HG03442 (cell line): ENCODE results near the gene IMMP2L.
A peak's percentile ranks its signal among the peaks of the same experiment; 100 is the strongest.
"Not testable (repeated sequence)": the region's sequence is repeated elsewhere in the genome, so short reads cannot be mapped to it uniquely, and the experiment has no call there.

Experiments
- ATAC-seq: cut with Tn5 transposase; IDR thresholded peaks from one replicate; pipeline ENCODE4 v1.9.1; 2021; ENCODE audit warnings: mild to moderate bottlenecking, moderate library complexity; ENCODE audit not compliant: unreplicated experiment

Gene IMMP2L

DNA sequence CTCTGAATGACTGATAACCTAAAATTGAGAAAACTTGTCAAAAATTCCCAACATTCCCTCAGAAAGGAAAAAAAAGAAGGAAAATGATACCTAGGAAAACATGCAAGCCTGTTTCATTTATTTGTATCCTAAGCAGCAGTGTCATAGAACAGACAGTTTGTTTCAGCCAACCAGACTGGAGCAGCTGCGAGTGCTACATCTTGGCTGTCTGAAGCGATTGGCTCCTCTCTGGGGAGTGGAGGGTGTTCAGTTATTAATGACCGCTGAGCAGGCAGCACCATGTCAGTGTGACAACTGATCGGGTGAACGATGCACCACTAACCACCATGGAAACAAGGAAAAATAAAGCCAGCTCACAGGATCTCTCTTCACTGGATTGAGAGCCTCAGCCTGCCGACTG lies 471.4 kb downstream of the IMMP2L start, which contains the start of gene LRRN3:
LRRN3 (plus strand) TSS at position 282 of the 400 bp plus-strand sequence. CDS start 31,646 bp downstream, outside the sequence.
- ATAC-seq: no peak

DNA sequence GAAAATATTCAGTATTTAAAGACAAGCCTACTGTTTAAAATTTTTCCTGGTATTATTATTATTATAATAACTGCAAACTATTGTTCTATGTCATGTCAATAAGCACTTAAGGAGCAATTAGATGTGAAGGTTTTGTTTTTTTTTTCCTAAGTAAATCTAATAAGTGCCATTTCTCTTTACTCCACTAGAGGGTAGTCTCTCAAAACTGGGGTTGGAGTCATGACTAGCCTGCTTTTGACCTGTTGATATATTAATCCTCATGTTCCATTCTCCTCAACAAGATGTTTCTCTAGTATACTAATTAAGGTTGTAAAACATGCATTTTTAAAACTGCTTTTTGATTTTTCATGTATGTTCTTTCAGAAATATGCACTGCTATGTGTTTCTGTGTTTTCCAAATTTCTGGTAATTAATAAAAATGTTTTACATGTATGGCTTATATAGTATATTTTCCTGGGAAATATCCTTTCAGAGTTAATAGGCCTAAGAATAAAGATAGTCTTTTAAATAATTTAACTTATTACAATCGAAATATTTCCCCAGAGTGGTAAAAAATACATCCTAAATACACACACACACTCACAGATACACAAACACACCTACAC lies 472.4 kb downstream of the IMMP2L start:
- ATAC-seq: no peak

DNA sequence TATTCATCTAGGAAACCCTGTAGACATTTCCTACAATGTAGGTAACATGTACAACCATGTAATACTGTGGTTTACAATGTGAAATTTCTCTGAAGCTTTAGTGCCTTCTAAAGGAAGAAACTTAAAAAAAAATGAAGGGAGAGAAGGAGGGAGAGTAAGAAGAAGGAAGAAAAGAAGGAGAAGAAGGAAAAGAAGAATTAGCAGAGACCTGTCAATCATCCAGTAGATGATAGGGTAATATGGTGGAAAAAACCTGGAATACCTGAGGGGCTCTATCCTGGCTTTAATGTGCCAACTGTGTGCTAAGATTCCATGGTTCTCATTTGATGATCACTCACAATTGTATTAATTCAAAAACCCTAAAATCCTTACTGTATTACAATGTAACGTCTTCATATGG lies 474.0 kb downstream of the IMMP2L start:
- ATAC-seq: no peak

DNA sequence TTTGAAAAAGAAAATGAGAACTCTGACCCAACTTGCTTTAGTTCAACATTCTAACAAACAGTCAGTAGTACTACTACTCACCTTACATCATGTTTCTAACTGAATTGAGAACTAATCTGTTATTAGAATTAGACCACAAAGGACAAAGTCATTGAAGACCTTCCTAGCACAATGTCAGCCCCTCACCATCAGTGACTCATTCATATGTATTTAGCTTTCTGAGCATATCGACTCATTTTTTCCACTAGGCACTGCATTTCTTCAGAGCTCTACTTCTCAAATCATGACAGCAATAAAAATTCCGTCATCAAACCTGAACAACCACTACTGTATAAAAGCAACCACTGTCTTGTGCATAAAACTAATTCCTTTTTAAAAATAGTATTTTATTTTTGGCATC lies 475.8 kb downstream of the IMMP2L start:
- no peak for ATAC-seq

DNA sequence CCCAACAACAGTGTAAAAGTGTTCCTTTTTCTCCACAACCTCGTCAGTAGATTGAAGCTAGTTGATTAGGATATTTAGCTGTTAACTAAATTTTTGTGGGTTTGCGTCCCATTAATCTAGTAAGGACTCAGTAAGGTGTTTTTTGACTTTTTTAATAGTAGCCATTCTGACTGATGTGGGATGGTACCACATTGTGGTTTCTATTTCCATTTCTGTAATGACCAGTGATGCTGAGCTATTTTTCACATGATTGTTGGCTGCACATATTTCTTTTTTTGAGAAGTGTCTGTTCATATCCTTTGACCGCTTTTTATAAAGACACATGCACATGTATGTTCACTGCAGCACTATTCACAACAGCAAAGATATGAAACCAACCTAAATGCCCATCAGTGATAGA lies 476.9 kb downstream of the IMMP2L start:
- no peak for ATAC-seq

DNA sequence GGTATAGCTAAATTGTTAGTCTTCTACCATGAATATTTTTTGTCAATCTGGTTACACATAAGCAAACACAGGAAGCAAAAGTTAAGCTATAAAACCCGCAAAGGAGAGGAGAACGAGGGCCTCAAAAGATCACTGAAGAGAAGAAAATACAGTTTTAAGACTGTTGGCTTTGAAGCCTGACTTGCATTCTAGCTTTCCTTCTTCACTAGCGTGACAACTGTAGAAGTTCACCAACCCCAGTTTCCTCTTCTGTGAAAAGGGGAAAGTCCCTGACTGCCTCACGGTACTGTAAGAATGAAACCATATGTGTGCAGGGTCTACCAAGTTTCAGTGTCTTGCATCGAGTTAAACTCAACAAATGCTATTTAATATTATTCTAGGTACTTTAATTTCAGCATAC lies 478.9 kb downstream of the IMMP2L start:
- ATAC-seq: peak; percentile 98

DNA sequence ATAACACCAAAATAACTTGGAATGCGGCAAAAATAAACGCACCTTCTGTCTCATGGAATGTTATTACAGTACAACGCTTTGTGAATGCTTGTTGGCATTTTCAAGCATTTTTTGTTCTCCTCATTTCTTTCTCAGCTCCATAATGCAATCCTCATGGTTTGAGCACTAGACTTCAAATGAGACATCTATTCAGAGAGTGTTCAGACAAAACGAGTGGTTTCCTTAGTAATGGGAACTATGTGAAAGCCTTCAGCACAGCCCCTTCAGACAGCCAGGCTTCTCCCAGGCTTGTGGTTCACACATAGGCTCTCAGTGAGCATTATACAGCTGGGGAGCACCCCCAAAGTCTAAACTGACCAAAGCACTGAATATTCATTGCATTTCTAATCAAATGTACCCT lies 479.9 kb downstream of the IMMP2L start:
- ATAC-seq: no peak

DNA sequence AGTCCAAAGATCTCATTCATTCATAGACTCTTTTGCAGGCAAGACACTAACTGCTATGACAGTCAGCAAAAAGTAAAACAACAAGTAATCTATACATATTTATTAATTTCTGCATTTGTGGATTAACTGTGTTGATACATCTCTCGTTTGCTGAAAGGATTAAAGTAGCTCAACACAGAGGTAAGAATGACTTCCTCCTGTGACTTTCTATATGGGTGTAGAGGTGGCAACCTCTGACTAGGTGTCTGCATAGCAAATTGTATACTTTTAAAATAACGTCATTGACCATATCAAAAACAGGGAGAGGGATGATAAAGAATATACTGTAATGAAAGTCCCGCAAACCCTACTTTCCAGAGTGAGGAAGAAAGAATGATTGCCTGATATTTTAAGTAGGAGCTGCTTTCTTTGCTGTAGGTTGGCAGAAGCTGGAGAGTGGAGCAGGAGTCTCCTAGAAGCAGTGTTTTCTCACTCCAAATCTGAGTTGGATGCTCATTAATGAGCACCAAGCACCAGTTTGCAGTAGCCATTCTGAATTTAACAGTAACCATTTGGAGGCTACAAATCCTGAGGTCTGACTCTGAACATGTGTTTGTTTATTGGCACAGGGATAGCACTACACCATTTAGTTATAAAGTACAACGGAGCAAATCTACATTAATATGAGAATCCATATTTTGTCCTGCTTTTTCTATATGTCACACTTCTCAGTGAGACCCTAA lies 480.6 kb downstream of the IMMP2L start:
- ATAC-seq: no peak

DNA sequence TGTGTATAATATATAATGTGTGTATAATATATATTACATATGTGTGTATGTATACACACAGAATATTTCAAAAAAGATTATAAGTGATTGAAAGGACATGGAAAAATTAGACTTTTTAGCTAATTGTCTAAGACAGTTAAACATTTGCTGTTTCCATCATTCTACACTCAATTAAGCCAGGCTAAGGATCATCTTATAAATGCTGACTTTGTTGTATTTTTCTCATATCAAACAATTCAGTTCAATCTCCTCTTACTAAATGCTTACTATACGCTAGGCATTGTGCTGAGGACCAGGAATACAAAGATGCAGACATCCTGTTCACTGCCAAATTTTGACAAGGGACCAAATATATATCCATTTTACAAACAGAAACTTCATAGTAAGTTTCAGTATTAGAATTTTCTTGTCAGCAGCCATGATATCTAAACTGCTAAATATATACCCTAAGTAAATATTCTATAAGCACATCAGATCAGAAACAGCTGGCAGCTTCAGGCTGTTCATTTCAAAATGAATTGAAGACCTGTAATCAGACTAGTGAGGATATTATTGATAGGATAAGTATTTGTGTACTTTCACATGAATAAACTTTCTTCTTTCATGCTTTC lies 481.7 kb downstream of the IMMP2L start:
- peak; percentile 21 for ATAC-seq

DNA sequence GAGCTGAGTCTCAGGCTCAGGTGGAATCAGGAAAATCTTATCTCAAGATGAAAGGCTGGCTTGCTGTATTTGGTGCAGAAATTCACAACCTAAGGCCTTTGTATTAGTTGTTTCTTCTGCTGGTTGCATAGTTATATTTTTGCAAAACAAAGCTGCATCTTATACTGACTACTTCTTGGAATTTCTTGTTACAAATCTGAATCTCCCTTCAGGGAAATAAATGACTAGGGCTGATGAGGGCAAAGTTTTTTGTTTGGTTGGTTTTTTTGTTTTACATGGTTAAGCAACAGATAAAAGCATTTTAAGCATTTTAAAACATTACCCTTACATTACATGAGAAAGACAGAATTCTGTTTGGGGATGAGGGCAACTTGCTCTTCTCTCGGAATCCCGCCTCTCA lies 485.3 kb downstream of the IMMP2L start:
- ATAC-seq: no peak

DNA sequence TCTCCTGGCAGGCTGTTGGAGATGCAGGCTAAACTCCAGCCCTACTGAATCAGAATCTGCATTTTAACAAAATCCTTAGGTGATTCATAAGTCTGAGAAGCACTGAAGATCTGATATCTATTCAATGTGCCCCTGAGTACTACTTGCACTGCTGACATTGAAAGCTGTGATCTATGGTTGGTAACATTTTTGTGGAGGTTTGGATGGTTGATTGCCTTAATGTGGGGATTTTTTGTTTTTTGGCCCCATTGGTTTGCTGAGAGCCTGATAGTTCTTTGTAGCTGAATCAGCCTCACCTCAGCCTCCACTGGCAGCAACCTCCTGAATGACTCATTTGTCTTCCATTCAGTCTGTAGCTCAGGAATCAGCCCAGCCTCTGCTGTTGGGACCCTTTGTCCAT lies 486.1 kb downstream of the IMMP2L start:
- no peak for ATAC-seq

DNA sequence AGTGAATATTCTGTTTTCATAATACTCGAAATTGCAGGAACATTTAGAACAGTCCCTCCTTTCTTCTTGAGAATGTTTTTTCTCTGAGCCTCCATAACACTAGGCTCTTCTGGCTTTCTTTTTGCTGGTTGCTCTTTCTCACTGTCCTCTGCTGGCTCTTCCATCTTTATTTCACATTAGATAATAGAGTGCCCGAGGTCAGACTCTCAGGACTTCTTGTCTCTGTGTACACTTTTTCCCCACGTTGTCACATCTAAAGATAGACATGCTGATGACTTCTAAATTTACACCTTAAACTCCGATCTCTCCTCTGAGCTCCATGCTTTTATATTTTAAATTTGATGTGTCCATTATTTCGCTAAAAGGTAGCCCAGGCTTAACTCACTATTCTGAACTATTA lies 486.8 kb downstream of the IMMP2L start:
- no peak for ATAC-seq

DNA sequence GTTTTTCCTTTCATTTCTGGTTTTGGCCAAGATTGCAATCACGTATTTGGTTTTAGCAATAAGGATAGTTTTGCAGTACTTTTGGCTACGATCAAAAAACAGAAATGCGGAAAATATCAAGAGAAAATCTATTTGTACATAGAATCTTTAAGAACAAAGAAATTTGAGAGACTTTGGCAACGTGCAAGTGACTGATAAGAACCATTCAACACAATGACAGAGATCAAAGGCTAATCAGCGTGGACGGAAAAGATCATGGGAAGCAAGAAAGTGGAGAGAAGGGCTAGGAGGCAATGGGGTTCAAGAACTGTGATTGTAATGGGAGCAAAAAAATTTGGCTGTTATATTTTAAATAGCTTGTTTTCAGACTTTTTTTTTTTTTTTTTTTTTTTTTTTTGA lies 487.5 kb downstream of the IMMP2L start:
- no peak for ATAC-seq

DNA sequence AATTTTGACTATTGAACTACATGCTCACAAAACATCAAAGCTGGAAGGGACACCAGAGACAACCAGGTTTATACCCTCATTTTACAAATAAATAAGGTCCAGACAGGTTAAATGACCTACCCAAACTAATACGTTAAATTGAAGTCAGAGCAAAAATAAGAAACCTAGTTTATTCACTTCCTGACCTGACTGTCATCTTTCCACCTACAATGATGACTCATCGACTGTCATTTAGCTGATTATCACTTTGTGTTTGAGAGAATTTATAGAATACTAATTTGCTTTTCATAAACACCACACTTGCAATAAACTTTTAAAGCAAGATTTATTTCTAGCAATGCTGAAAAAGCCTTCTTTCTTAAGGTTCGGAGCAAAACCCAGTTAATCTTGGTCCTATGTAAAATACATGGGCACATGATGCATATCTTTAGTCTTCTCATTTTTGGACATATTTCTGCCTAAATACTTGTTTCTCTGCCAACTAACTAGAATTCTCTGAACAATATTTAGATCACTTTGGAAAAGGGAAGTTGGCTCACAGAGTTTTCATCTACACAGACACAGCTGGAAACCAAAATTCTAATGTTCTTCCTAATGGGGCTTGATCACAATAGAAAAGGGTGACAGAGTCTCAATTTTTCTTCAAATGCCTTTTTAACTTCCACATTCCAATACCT lies 488.1 kb downstream of the IMMP2L start:
- no peak for ATAC-seq

DNA sequence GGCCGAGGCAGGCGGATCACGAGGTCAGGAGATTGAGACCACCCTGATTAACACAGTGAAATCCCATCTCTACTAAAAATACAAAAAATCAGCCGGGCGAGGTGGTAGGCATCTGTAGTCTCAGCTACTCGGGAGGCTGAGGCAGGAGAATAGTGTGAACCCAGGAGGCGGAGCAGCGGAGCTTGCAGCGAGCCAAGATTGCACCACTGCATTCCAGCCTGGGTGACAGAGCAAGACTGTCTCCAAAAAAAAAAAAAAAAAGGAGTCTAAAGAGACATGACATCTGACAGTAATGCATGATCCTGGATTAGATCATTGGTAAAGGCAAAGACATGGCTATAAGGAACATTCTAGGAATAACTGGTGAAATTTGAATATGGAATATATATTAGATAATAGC lies 489.6 kb downstream of the IMMP2L start:
- ATAC-seq: not testable (repeated sequence)

DNA sequence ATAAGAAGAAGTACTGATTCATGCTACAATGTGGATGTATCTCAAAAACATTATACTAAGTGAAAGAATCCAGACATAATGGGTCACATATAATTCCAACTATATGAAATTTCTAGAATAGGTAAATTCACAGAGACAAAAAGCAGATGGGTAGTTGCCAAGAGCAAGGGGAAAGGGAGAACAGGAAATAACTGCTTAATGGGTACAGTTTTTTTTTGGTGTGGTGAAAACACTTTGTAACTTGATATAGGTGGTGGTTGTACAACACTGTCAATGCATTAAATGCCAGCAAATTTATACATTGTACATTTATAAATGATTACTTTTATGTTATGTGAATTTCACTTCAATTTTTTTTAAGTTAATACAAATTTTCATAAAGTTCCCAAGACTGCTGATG lies 490.7 kb downstream of the IMMP2L start:
- ATAC-seq: no peak

DNA sequence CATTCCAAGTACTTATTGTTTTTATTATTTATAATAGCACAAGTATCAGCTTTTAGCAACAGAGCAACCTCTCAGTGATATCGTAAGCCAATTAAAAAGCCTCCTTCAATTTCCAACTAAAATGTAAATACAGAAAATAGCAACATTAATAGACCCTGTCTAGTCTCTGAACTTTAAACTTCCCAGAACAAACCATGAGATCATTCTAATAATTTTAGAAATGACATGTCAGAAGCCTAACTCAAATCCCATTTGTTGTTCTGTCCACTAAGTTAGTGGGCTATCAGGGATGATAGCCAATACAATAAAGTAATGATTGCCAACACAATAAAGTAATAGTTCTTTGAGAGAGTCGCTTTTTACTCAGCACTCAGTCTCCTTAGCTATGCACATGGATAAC lies 493.7 kb downstream of the IMMP2L start:
- no peak for ATAC-seq

DNA sequence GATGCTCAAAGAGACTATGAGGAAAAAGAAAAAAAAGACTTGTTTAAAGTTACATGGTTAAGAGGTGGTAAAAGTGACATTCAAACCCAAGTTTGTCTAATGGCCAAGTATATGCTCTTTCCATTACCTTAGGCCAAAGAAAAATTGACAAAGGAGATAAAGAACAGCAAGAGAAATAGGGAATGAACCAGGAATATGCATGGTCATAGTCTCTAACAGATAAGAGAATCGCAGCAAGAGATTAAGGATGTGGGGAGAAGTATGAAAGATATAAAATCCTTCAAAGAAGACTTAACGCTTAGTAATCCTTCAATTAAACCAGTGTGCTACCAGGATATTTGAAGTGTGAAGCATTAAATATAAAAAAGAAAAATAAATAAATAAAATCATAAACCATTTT lies 494.6 kb downstream of the IMMP2L start:
- ATAC-seq: no peak

DNA sequence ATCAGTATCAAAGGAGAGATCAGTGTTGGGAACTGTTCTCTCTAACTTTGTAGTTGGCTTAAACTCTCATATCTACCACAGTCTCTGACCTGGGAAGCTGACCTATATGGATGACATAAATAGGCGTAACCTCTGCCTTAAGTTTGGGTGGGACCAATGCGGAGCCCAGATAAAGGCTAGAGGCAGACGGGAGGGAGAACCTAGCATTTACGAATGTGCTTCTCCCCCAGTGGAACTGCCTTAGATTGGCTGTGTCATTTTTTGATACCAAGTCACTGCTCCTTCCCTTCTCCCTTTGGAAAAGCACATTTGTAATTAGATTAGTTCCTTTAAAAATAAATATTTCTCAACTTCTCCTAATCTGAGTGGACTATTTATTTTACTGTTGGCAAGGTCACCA lies 495.0 kb downstream of the IMMP2L start:
- ATAC-seq: no peak

DNA sequence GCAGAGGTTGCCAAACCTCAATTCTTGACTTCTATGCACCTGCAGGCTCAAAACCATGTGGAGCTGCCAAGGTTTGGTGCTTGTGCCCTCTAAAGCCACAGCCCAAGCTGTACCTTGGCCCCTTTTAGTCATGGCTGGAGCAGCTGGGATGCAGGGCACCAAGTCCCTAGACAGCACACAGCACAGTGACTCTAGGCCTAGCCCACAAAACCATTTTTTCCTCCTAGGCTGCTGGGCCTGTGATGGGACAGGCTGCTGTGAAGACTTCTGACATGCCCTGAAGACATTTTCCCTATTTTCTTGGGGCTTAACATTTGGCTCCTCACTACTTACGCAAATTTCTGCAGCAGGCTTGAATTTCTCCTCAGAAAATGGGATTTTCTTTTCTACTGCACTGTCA lies 499.1 kb downstream of the IMMP2L start:
- no peak for ATAC-seq

DNA sequence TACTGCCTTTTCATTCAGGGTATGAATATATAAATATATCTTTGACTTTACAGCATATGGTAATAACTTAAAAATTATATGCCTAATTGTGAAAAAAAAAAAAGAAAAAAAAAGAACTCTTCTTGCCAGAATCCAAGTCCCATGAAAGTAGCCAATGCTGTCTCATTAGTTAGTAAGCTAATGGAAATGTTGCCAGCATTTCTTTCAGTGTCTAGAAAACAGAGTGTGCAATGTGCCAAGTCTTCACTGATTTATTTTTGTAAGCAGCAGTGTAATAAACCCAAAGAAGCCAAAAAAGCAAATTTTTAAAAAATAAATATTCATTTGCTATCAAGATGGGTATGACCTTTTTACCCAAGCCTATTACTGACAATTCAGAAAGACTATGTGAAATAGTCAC lies 502.5 kb downstream of the IMMP2L start:
- ATAC-seq: no peak

DNA sequence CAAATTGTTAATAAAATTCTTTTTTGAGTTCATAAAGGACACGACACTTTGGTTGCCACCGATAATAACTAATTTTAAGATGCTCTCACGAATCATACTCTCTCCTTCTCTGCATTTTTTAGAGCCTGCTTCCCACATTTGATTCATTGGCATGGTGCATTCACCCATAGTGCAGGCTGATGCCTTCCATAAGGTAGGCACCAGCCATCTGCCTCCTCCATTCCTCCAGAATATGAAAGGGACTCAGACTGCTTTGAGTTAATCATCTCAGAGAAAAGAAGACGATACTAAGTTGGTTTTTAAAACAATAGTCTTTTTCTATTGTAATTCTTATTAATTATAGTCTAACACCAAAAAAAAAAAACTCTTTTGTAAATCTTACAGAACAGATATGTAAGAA lies 505.2 kb downstream of the IMMP2L start:
- ATAC-seq: no peak
